ENCODE data around the gene VWC2.

VWC2 gene

DNA sequence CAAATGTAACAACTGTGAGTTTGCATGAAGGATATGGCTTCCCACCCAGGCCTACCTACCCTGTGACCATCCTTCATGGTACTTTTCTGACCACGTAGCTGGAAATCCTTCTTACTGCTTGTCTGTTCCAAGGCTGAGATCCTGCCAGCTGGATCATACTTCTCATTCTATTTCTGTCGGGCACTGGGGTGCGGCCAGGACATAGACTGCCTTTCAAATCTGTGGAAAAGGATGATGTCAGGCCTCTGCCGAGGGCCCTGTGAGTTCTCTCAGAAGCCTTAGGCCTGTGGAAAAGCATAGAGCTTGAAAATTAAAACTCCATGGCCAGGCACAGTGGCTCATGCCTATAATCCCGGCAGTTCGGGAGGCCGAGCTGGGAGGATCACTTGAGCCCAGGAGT, 10.0 kb downstream of the VWC2 start:
- no peak for DNase-seq (ENCODE audit: low read depth in 2 of 2)

GRCh38 chr7:49787980-49788379, 14.5 kb downstream of the VWC2 start:
- no peak for DNase-seq (ENCODE audit: low read depth in 2 of 2)

- no peak for DNase-seq (ENCODE audit: low read depth in 2 of 2)
These were observed 15.1 kb downstream of the VWC2 start for GRCh38 chr7:49788455-49789059.

DNA sequence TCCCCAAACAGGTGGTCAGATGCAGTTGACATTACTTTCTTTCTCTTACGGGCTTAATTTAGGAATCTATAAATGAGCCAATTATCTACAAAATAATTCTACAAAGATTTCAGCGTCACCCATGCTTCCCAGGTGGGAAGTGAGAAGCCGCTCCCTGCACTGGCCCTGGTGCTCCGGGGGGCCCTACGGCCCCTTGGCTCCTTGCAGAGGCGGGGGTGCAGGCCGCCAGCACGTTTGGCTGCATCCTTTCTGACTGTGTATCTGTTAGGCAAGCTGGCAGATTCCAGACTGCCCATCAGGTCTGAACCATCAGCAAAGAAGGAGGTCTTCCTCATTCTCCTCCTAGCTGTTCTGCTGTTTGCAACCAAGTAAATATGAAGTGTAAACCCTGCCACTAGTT, 16.3 kb downstream of the VWC2 start:
- no peak for DNase-seq (ENCODE audit: low read depth in 2 of 2)

DNA sequence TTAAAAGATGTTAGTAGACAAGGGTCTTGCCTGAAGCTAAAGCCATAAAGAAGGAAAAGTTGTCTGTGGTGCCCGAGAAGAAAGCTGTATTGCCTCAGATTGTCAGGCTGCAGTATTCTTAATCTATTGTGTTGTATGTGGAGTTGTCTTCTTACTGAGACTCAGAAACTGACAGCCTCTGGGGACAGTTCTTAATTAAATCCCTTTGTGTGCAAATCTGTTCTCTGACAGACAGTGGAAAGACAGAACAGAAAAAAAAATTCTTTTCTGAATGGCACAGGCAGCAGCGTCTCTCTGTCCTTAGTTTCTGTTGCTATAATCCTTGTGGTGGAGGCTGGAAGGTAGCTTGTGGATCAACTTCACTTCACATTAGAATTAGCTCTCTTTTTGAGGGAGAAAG, 16.8 kb downstream of the VWC2 start:
- no peak for DNase-seq (ENCODE audit: low read depth in 2 of 2)

GRCh38 chr7:49791088-49791741, 17.8 kb downstream of the VWC2 start:
- no peak for DNase-seq (ENCODE audit: low read depth in 2 of 2)

DNA sequence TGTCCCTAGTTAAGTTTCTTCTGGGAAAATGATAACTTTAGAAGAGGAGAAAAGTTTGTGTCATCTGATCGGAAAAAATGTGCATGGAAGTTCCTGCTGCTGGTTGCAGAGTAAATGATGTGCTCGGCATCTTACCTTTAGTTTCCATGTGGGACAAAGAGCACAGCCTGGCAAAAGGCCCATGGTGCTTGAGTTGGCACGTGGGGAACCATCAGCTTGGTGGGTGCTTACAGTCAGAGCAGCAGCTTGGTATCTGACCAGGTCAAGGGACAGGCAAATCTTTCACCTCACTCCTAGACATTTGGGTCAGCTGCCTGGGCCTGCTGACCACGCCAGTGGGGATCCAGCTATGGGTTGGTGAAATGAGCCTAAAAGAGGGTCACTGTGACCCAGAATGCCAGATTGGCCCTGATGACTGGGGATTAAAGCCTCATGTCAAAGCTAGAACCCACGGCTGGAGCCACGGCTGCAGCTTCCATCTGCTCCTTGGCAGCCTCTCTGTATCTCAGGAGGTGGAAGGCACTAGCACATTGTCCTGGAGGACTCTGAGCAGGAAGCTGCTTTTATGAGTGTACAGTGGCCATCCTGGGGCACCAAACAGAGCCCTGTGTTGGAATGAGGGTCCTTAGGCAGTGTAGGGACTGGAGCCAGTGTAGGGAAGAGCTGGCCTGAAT, 24.7 kb downstream of the VWC2 start:
- no peak for DNase-seq (ENCODE audit: low read depth in 2 of 2)

DNA sequence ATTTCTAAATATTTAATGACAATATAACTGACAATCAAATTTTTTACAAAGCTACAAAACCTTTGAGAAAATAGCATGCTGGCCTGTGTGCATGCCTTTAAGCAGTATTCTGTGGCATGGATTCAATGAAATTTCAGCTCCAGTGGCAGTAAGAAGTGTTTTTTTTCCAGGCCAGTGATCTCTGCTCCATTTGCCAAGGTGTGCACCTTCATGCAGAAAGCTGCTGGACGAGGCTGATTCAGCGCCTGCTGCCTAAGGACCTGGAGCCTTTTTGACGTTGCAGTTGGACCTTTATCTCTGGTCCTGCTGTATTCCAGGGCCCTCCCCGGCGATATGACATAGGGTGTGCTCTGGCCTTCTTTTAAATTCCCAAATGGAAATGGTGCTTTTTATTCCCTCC, 26.6 kb downstream of the VWC2 start:
- DNase-seq (ENCODE audit: low read depth in 2 of 2) = no peak

DNA sequence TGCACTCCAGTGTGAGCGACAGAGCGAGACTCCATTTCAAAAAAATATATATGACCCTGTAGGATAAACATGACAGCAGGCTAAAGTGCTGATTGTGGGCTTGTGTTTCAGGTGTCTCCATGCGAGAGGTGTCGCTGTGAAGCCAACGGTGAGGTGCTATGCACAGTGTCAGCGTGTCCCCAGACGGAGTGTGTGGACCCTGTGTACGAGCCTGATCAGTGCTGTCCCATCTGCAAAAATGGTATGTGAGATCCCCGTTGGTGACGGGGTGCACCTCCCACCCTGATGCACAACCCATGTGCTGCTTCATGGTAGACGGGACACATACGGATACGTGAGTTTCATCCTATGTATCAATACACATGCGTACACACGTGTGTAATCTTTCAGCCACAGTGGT, 29.2 kb downstream of the VWC2 start:
- DNase-seq (ENCODE audit: low read depth in 2 of 2) = no peak

DNA sequence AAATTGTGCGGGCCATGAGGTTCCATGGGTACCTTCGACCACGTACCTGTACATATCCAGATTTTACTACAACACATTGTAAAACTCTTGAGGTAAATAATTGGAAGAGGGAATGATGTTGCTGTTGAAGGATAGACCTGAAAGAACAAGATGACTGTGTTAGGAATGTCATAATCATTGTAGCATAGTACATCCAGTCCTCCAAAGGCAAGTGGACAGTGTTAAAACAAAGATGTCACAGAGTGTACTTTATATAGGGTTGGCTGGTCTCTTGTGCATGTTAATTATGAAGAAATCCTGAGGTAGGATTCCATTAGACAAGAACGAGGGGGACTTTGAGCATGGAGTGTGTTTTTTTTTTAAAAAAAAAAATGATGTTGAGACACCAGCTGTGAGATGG, 30.4 kb downstream of the VWC2 start:
- DNase-seq (ENCODE audit: low read depth in 2 of 2) = no peak

DNA sequence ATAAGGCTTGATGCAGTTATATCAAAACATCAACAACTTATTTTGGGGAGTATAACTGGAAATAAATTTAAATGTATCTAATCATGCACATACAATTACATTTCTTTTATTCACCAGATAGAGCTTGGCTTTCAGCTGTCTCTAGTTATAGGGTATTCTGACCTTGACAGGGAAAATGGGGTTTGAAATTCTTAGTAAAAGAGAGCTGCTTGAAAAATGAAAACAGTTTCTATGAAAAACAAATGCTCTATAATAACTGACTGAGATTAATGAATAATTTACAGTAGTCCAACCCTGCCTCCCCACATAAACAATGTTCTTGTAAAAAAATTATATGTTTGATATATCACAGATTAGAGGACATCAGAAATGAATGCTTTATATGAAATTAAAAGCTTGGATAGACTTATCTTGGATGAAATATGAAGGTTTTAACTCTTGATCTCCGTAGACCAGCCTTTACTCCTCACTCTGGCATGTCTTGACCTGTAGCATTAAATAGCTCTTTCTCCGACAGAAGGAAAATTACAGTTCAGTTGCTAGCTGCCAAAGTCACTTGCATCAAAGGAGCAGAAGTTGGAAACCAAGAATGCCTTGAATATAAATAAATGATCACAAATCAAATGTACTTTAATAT, 32.1 kb downstream of the VWC2 start:
- DNase-seq (ENCODE audit: low read depth in 2 of 2) = no peak

DNA sequence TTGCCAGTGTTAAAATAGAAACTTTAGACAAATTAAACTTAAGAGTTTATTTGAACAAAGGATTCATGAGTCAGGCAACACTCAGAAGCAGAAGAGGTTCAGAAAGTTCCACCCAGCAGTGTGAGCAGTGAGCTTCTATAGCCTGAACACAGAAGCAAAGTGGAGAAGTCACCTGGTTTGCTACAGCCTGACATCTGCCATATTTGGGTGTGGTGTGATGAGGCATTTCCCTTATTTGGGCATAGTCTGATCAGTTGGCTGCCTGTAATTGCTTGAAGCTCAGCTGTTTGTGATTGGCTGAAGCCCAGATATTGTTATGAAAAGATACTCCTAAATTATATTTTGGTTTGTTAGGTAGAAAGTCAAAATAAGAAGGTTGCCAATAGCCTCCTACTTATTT, 39.1 kb downstream of the VWC2 start:
- no peak for DNase-seq (ENCODE audit: low read depth in 2 of 2)

GRCh38 chr7:49817279-49817678, 43.8 kb downstream of the VWC2 start:
- DNase-seq (ENCODE audit: low read depth in 2 of 2) = no peak

DNA sequence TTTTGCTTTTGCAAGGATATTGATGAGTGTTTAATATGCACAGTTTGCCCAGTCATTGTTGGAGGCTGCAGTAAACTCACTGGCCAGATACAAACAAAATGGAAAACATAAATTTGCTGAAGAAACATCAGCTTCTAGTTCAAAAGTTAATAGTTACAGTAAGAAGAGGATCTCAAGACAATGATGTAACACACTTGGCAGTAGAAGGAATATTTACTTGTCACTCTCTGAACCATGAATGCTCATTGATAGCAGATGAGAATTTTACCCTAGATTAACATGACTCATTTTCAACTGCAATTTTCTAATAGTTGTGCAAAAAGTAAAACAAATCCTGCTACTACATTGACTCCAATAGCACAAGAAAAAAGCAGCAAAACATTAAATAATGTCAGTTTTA, 47.7 kb downstream of the VWC2 start:
- no peak for DNase-seq (ENCODE audit: low read depth in 2 of 2)

GRCh38 chr7:49822856-49823255, 49.4 kb downstream of the VWC2 start:
- DNase-seq (ENCODE audit: low read depth in 2 of 2) = no peak

DNA sequence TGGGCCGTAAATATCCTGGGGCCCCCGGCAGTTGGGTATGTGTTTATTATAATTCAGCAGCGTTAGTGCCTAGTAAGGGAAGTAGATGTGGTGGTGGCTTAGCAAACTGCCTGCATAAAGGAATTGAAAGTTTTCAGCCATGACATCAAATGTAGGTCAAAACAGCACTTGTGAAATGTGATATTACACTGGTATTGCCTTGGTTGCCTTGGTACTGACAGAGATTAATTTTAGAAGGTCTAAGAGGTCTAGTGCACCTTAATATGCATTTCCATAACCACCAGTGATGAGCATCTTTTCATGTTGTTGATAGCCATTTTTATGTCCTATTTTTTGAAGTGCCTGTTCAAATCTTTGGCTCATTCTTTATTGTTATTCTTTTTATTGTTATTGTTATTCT, 50.1 kb downstream of the VWC2 start:
- no peak for DNase-seq (ENCODE audit: low read depth in 2 of 2)

DNA sequence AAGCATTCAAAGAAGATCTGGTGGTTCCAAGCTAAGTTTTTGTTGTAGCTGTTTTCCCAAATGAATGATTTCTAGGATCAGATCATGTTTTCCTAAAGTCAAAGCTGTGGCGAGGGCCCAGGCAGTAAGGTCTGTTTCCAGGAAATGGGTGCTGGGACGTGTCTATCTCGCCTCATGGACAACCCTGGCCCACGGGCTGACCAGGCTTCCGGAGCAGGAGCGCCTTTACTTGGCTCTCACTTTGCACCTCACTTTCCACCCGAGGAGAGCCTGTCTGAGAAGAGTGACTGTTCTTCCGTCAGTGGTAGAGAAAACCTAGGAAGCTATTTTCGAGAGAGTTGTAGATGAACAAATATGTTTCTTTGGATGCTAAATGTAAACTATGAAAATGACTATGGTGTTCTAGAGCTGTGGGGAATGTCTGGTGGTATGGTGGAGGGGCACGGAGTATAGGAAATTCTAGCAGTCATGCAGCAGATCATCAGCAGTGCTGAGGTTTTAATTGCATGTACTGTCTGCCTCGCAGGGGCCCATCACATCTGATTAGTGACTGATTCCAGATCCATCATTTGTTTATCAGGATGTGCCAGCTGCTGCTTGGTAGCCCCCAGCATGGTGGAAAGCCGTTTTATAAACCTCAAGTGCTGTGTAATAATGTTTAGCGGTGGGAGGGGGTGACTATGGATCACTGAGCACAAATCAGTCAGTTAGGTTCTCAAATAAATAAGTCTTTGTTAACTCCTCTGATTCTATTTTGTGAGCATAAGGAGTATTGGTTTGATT, 66.6 kb downstream of the VWC2 start:
- DNase-seq (ENCODE audit: low read depth in 2 of 2) = no peak

GRCh38 chr7:49840751-49841405, 67.4 kb downstream of the VWC2 start:
- no peak for DNase-seq (ENCODE audit: low read depth in 2 of 2)

- DNase-seq (ENCODE audit: low read depth in 2 of 2) = no peak
These were observed 72.2 kb downstream of the VWC2 start for GRCh38 chr7:49845626-49846025.

DNA sequence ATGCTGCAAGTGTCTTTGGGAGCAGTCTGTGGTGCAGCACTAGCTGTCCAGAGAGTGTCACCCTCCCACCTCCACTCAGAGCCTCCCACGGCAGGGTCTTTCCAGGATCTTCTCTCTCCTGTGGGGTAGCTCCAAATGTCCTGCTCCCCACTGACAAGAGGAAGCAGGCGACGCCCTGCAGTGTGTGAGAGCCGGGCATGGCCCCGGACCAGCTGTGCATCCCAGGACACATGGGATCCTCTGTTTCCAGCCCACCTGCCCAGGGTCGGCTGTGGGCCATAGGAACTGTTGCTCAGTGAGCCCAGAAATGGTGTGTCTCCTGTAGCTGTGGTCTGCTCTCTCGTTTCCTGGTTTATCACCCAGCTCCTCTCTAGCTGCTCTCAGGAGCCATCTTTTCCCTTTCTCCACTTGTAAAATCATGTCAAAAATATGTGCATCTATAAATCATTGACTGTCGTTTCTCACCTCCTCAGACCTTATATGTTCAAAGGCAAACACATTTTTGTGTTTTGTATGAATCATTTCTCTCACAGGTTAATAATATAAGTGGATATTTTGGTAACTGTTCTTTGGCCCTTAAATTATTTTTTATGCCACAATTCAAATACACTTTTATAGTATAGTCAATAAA, 74.9 kb downstream of the VWC2 start:
- DNase-seq (ENCODE audit: low read depth in 2 of 2) = no peak

GRCh38 chr7:49850921-49851613, 77.6 kb downstream of the VWC2 start:
- no peak for DNase-seq (ENCODE audit: low read depth in 2 of 2)

All from stimulated activated CD4-positive, alpha-beta T cell treated with anti-CD3 and anti-CD28 coated beads, Interleukin-1b, Interleukin-23, amount 100 ng/mL, for 1 hour (primary cell).